SH-SY5Y (cell line): ENCODE data around the gene KCNJ4.

Experiments
- GATA2 ChIP-seq: IDR thresholded peaks from 2 replicates; pipeline ENCODE4 v1.6.1; 2011; ENCODE audit warnings: mild to moderate bottlenecking, low read depth, low read length
- GATA3 ChIP-seq: IDR thresholded peaks from 2 replicates; pipeline ENCODE4 v1.6.1; 2011; ENCODE audit warnings: low read depth, mild to moderate bottlenecking, low read length, moderate library complexity

GRCh38 chr22:38398609-38399461 is 56.2 kb downstream of the KCNJ4 start:
- no peak for TF ChIP-seq GATA2
- TF ChIP-seq GATA3: no peak
